A673 (cell line): Measurements from ENCODE around the gene MTMR3.

Experiments used
- CTCF ChIP-seq: fragments of 300-800, 200-600 bp; sonication (generic); conservative IDR thresholded peaks from 2 replicates; pipeline ENCODE4 v1.5.1; 2017; ENCODE audit warnings: low read depth, mild to moderate bottlenecking, antibody characterized with exemption, low read length, moderate library complexity, mixed read lengths
- EZH2 ChIP-seq: fragments of 200-600 bp; sonication (generic); IDR thresholded peaks from 2 replicates; pipeline ENCODE4 v1.6.1; 2017; ENCODE audit warnings: borderline replicate concordance, low read depth, mild to moderate bottlenecking, mixed read lengths, antibody characterized with exemption, low read length; ENCODE audit not compliant: poor library complexity, severe bottlenecking

GRCh38 chr22:30031764-30032455, 148.9 kb downstream of the MTMR3 start:
- TF ChIP-seq CTCF = no peak
- TF ChIP-seq EZH2 = no peak
